ENCODE results near the gene TSPAN16. TPM values are rescaled to one million over a fixed set of nuclear protein-coding genes. Genes with fewer than 3 reads are reported as not detected.

The TSPAN16 gene
- total RNA-seq, 1 experiment from 2014 or later = not detected

DNA sequence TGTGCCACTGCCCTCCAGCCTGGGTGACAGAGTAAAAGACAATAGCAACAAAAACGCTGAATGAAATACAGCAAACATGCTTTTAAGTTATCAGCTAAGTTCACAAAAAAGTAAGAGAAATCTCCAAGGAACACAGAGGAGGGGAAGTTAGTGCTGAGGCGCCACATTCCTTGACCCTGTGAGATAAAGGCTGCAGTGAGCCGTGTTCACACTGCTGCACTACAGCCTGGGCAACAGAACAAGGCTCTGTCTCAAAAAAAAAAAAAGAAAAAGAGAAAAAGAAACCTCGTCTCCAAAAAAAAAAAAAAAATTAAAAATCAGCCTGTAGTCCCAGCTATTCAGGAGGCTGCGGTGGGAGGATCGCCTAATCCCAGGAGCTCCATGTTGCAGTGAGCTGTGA is 17.3 kb upstream of the TSPAN16 start:
- Histone ChIP-seq H3K4me1 (ENCODE audit: insufficient read depth, low read length) (no peaks in the 10 kb centered on the region), H3K9ac (ENCODE audit: extremely low read depth, insufficient read length, low read length) (no peak overlapping the region), H3K27ac (ENCODE audit: insufficient read length, low read depth, low read length) (no peak overlapping the region), H3K27me3 (ENCODE audit: insufficient read depth, low read length) (no peaks in the 10 kb centered on the region), H3T11ph (ENCODE audit: low read length) (no peak overlapping the region), H3K4ac (ENCODE audit: low read depth, low read length) (no peak overlapping the region), H3K18ac (ENCODE audit: insufficient read length, low read depth, low read length) (no peak overlapping the region), H3K79me2 (ENCODE audit: insufficient read depth, low read length) (no peaks in the 10 kb centered on the region), H4K5ac (ENCODE audit: insufficient read length, low read depth, low read length) (no peak overlapping the region), H2BK5ac (ENCODE audit: insufficient read length, low read length) (no peak overlapping the region), H3K9me3 (ENCODE audit: control insufficient read depth, low read depth, low read length) (no peaks in the 10 kb centered on the region), H3K79me1 (ENCODE audit: insufficient read depth, low read depth, low read length, poor library complexity, severe bottlenecking) (no peaks in the 10 kb centered on the region), H2AK5ac (ENCODE audit: insufficient read length, low read length) (no peak overlapping the region), H2BK20ac (ENCODE audit: low read depth, low read length, poor library complexity, severe bottlenecking) (no peak overlapping the region), H3K14ac (ENCODE audit: insufficient read depth, low read length) (no peak overlapping the region), H2BK120ac (ENCODE audit: low read depth, low read length, poor library complexity, severe bottlenecking) (no peak overlapping the region), H2BK12ac (ENCODE audit: insufficient read length, low read depth, low read length) (no peak overlapping the region), H3K23ac (ENCODE audit: insufficient read length, low read depth, low read length) (no peak overlapping the region), H3K23me2 (ENCODE audit: insufficient read length, low read depth, low read length, poor library complexity, severe bottlenecking) (no peaks in the 10 kb centered on the region), H4K20me1 (ENCODE audit: control insufficient read depth, insufficient read depth, insufficient read length) (no peaks in the 10 kb centered on the region), H2BK15ac (ENCODE audit: low read depth, low read length) (no peak overlapping the region), H3K56ac (ENCODE audit: insufficient read length, low read depth, low read length) (no peak overlapping the region), H4K8ac (replicated peaks; ENCODE audit: insufficient read length, low read depth, low read length) (no peak overlapping the region), H2AFZ (ENCODE audit: low read length) (no peak overlapping the region), H4K91ac (ENCODE audit: insufficient read length, low read depth, low read length) (no peak overlapping the region), H3K4me2 (ENCODE audit: insufficient read depth, insufficient read length, low read length) (no peak overlapping the region)
- peaks cover 13 to 17% of the 10 kb centered on the region in 2 experiments for H3K4me1 Mint-ChIP-seq
- H3K36me3 Mint-ChIP-seq (ENCODE audit: insufficient read depth in 1 of 3, low read depth in 3 of 3) = peaks cover 0 to 10% (median 2%) of the 10 kb centered on the region in 3 experiments; a peak in 5 of 7 replicates
- H3K9me3 Mint-ChIP-seq = peaks cover 20 to 23% of the 10 kb centered on the region in 2 experiments
- peaks cover 12% of the 10 kb centered on the region for H3K27me3 Mint-ChIP-seq (ENCODE audit: low read depth)
- TF ChIP-seq CTCF (conservative IDR thresholded peaks at IDR 0.05) = no peak
- H3K4me3 Mint-ChIP-seq = no peak overlapping the region
- no peak overlapping the region for H3K27ac Mint-ChIP-seq
- DNase-seq = no peak
- no CpG with 5 or more reads among the region's 6 CpGs for WGBS (ENCODE audit: extremely low coverage, insufficient read length, low lambda C conversion rate)

Data from H9 (cell line).